Stimulated activated CD8-positive, alpha-beta memory T cell treated with anti-CD3 and anti-CD28 coated beads, Interleukin-12 subunit alpha, Interleukin-12 subunit beta, amount 100 ng/mL, for 24 hours (primary cell): ENCODE results near the gene RAVER1.

Source experiments
- DNase-seq: peaks from one replicate; pipeline ENCODE4 v3.0.0-alpha.2; 2020; ENCODE audit errors: extremely low read depth

RAVER1 gene

GRCh38 chr19:10269333-10270179 is 63.8 kb downstream of the RAVER1 start:
- no peak for DNase-seq

GRCh38 chr19:10268071-10268470 is 65.3 kb downstream of the RAVER1 start:
- DNase-seq = no peak

- DNase-seq = no peak
Measured at GRCh38 chr19:10266706-10267105, 66.6 kb downstream of the RAVER1 start.
